Measurements from ENCODE around the gene RHOC. TPM values are rescaled to one million over a fixed set of nuclear protein-coding genes. Genes with fewer than 3 reads are reported as not detected.
"Not testable (repeated sequence)": the region's sequence is repeated elsewhere in the genome, so short reads cannot be mapped to it uniquely, and the experiment has no call there.

Gene RHOC
- total and polyA plus RNA-seq, 2 donors (not counting 1 experiment from before 2014, with no cell fraction given), result 484 to 857 TPM

DNA sequence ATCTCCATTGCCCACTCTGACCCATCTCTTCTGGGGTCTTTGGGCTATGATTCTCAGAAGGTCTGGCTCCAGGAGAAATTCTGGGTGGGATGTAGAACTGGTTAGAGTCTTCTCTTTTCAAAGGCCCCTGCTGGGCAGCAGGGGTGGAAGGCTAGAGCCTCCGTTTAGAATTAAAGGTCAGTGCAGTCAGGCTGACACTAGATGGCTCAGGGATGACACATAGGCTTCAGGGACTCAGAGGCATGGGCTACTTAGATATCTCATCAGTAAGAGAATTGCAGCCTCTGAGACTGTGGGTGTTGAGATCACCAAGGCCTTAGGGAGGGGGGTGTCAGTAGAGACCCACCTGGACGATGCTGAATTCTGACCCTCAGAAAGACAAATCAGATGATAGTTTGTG is 20.8 kb upstream of the RHOC start:
- no peak overlapping the region for H3K27ac ChIP-seq (ENCODE audit: insufficient read depth, low read length)
- H3K9me3 ChIP-seq (ENCODE audit: control insufficient read depth, insufficient read depth, low read depth, low read length), result no peaks in the 10 kb centered on the region
- H3K36me3 ChIP-seq (ENCODE audit: control insufficient read depth, insufficient read depth, low read length), result no peaks in the 10 kb centered on the region
- H3K79me2 ChIP-seq (ENCODE audit: control insufficient read depth, insufficient read depth, low read length), result no peaks in the 10 kb centered on the region
- no peak overlapping the region for H3K9ac ChIP-seq (ENCODE audit: insufficient read depth, low read length)
- H3K27me3 ChIP-seq (ENCODE audit: control insufficient read depth, insufficient read depth, low read length), result no peaks in the 10 kb centered on the region
- no peak overlapping the region for H2AFZ ChIP-seq (ENCODE audit: low read length)
- H4K20me1 ChIP-seq (ENCODE audit: control insufficient read depth, extremely low read depth, insufficient read depth, low read length), result no peaks in the 10 kb centered on the region
- no peak overlapping the region for H3K4me2 ChIP-seq (ENCODE audit: extremely low read depth, insufficient read depth, low read length)
- DNase-seq (ENCODE audit: low read depth in 2 of 2), result no peak
- peaks cover 4% of the 10 kb centered on the region for H3K4me1 ChIP-seq (ENCODE audit: control insufficient read depth, extremely low read depth, insufficient read depth, low read length)
- TF ChIP-seq CTCF (conservative IDR thresholded peaks at IDR 0.05 in 1 of 2, IDR thresholded peaks at IDR 0.05 in 1 of 2; ENCODE audit: low read depth in 1 of 2, low read length in 2 of 2), result no peak
- TF ChIP-seq EZH2 (IDR thresholded peaks at IDR 0.05; ENCODE audit: low read length, missing control alignments), result no peak
- no peak overlapping the region for H3K4me3 ChIP-seq (replicated peaks in 1 of 4; ENCODE audit: control extremely low read depth in 1 of 4, insufficient read depth in 1 of 4, low read depth in 3 of 4, low read length in 4 of 4)

- not testable (repeated sequence) for H3K9ac ChIP-seq (ENCODE audit: insufficient read depth, low read length); H2AFZ ChIP-seq (ENCODE audit: low read length); H4K20me1 ChIP-seq (ENCODE audit: control insufficient read depth, extremely low read depth, insufficient read depth, low read length); DNase-seq (ENCODE audit: low read depth in 2 of 2); H3K4me2 ChIP-seq (ENCODE audit: extremely low read depth, insufficient read depth, low read length); H3K4me1 ChIP-seq (ENCODE audit: control insufficient read depth, extremely low read depth, insufficient read depth, low read length); H3K27ac ChIP-seq (ENCODE audit: insufficient read depth, low read length); H3K36me3 ChIP-seq (ENCODE audit: control insufficient read depth, insufficient read depth, low read length); H3K27me3 ChIP-seq (ENCODE audit: control insufficient read depth, insufficient read depth, low read length); H3K79me2 ChIP-seq (ENCODE audit: control insufficient read depth, insufficient read depth, low read length); H3K4me3 ChIP-seq (replicated peaks in 1 of 4; ENCODE audit: control extremely low read depth in 1 of 4, insufficient read depth in 1 of 4, low read depth in 3 of 4, low read length in 4 of 4); H3K9me3 ChIP-seq (ENCODE audit: control insufficient read depth, insufficient read depth, low read depth, low read length)
These were observed 17.3 kb upstream of the RHOC start for GRCh38 chr1:112724240-112724639.

- peak overlapping the region; percentile 59 for H2AFZ ChIP-seq (ENCODE audit: low read length)
- peaks cover 4% of the 10 kb centered on the region for H3K4me1 ChIP-seq (ENCODE audit: control insufficient read depth, extremely low read depth, insufficient read depth, low read length)
- H3K27ac ChIP-seq (ENCODE audit: insufficient read depth, low read length), result no peak overlapping the region
- no peak overlapping the region for H3K4me2 ChIP-seq (ENCODE audit: extremely low read depth, insufficient read depth, low read length)
- H4K20me1 ChIP-seq (ENCODE audit: control insufficient read depth, extremely low read depth, insufficient read depth, low read length), result no peaks in the 10 kb centered on the region
- H3K9ac ChIP-seq (ENCODE audit: insufficient read depth, low read length), result no peak overlapping the region
- H3K27me3 ChIP-seq (ENCODE audit: control insufficient read depth, insufficient read depth, low read length), result peaks cover 3% of the 10 kb centered on the region
- no peak for DNase-seq (ENCODE audit: low read depth in 2 of 2)
- no peaks in the 10 kb centered on the region for H3K36me3 ChIP-seq (ENCODE audit: control insufficient read depth, insufficient read depth, low read length)
- H3K9me3 ChIP-seq (ENCODE audit: control insufficient read depth, insufficient read depth, low read depth, low read length), result no peaks in the 10 kb centered on the region
- H3K4me3 ChIP-seq (replicated peaks in 1 of 4; ENCODE audit: control extremely low read depth in 1 of 4, insufficient read depth in 1 of 4, low read depth in 3 of 4, low read length in 4 of 4), result no peak overlapping the region
- no peaks in the 10 kb centered on the region for H3K79me2 ChIP-seq (ENCODE audit: control insufficient read depth, insufficient read depth, low read length)
- TF ChIP-seq CTCF (conservative IDR thresholded peaks at IDR 0.05 in 1 of 2, IDR thresholded peaks at IDR 0.05 in 1 of 2; ENCODE audit: low read depth in 1 of 2, low read length in 2 of 2) (no peak), EZH2 (IDR thresholded peaks at IDR 0.05; ENCODE audit: low read length, missing control alignments) (no peak)
These were observed 16.5 kb upstream of the RHOC start for GRCh38 chr1:112723511-112723839.
